HL-60 (cell line): ENCODE data around the gene RANBP3L.

Source experiments
- CTCF ChIP-seq: IDR thresholded peaks from one replicate; pipeline ENCODE4 v1.5.1; 2011; ENCODE audit warnings: low read length, control low read depth, inconsistent platforms; ENCODE audit not compliant: insufficient read depth
- SPI1 ChIP-seq: IDR thresholded peaks from 2 replicates; pipeline ENCODE4 v1.6.1; 2012; ENCODE audit warnings: low read depth, mild to moderate bottlenecking, borderline replicate concordance

GRCh38 chr5:36261186-36261585 lies 40.5 kb downstream of the RANBP3L start:
- TF ChIP-seq CTCF (no peak), SPI1 (no peak)
